Measurements from ENCODE around the gene SEPTIN8. TPM values are rescaled to one million over a fixed set of nuclear protein-coding genes. Genes with fewer than 3 reads are reported as not detected.

Gene SEPTIN8
- polyA plus RNA-seq, 1 of the 3 experiments (the other 2 are of a cell fraction), result 54.9 TPM

GRCh38 chr5:132704875-132705274, 72.2 kb downstream of the SEPTIN8 start:
- no peak overlapping the region for H3K4me2 ChIP-seq

More at GRCh38 chr5:132704875-132705274, 72.2 kb downstream of the SEPTIN8 start:
- TF ChIP-seq TAF1 (IDR thresholded peaks at IDR 0.05; ENCODE audit: borderline replicate concordance, low read depth, low read length), result no peak
- peak; percentile 37; the same call in 1 of the 2 replicates for TF ChIP-seq JUND (IDR thresholded peaks at IDR 0.05)
- no peak for TF ChIP-seq ELF1 (IDR thresholded peaks at IDR 0.05)
- TF ChIP-seq IRF3 (IDR thresholded peaks at IDR 0.05; ENCODE audit: low read depth, low read length), result no peak
- no peak for TF ChIP-seq TEAD4 (IDR thresholded peaks at IDR 0.05; ENCODE audit: borderline replicate concordance, insufficient read depth)
- no peak for TF ChIP-seq NRF1 (IDR thresholded peaks at IDR 0.05; ENCODE audit: low read depth, low read length)
- 0 out of 2 replicates have a peak, but pooled peaks have one; percentile 15 for TF ChIP-seq PBX3 (IDR thresholded peaks at IDR 0.05)
- no peak for TF ChIP-seq SIN3A (IDR thresholded peaks at IDR 0.05; ENCODE audit: borderline replicate concordance, low read depth, low read length)
- TF ChIP-seq FOSL2 (IDR thresholded peaks at IDR 0.05; ENCODE audit: borderline replicate concordance, low read depth), result peak; percentile 31
- TF ChIP-seq MXI1 (IDR thresholded peaks at IDR 0.05; ENCODE audit: low read depth, low read length), result no peak
- TF ChIP-seq POLR2AphosphoS5 (IDR thresholded peaks at IDR 0.05; ENCODE audit: low read depth, low read length), result no peak
- no peak for TF ChIP-seq EP300 (IDR thresholded peaks at IDR 0.05; ENCODE audit: borderline replicate concordance in 1 of 2, low read depth in 1 of 2, low read length in 1 of 2)
- no peak for TF ChIP-seq EZH2phosphoT487 (IDR thresholded peaks at IDR 0.05; ENCODE audit: borderline replicate concordance, low read depth)
- TF ChIP-seq RXRA (IDR thresholded peaks at IDR 0.05; ENCODE audit: borderline replicate concordance, low read depth), result no peak
- no peak for TF ChIP-seq CHD2 (IDR thresholded peaks at IDR 0.05; ENCODE audit: low read length, partially characterized antibody)
- TF ChIP-seq USF1 (IDR thresholded peaks at IDR 0.05; ENCODE audit: borderline replicate concordance, low read depth), result no peak
- no peak for TF ChIP-seq FOXM1 (IDR thresholded peaks at IDR 0.05; ENCODE audit: low read depth)
- no peak for TF ChIP-seq GATA2 (CRISPR knock-in tag; IDR thresholded peaks at IDR 0.05)
- no peak for TF ChIP-seq CTCF (IDR thresholded peaks at IDR 0.05)
- TF ChIP-seq MAX (IDR thresholded peaks at IDR 0.05; ENCODE audit: low read depth), result no peak
- no peak for TF ChIP-seq YY1 (IDR thresholded peaks at IDR 0.05; ENCODE audit: low read depth)
- TF ChIP-seq GABPA (IDR thresholded peaks at IDR 0.05; ENCODE audit: low read depth), result no peak
- TF ChIP-seq MEF2A (IDR thresholded peaks at IDR 0.05; ENCODE audit: borderline replicate concordance, low read depth), result no peak
- Histone ChIP-seq H3K9me3 (no peaks in the 10 kb centered on the region), H3K79me2 (ENCODE audit: insufficient read depth) (no peaks in the 10 kb centered on the region), H4K20me1 (ENCODE audit: insufficient read depth) (no peaks in the 10 kb centered on the region), H2AFZ (ENCODE audit: low read depth) (no peak overlapping the region), H3K9ac (no peak overlapping the region), H3K4me1 (ENCODE audit: control insufficient read depth in 1 of 2, insufficient read depth in 2 of 2, low read depth in 1 of 2, low read length in 1 of 2) (no peaks in the 10 kb centered on the region; a peak in 2 of 4 replicates), H3K27me3 (ENCODE audit: insufficient read depth) (no peaks in the 10 kb centered on the region), H3K9me2 (no peaks in the 10 kb centered on the region), H3K27ac (ENCODE audit: low read depth in 2 of 2, low read length in 1 of 2) (peak overlapping the region in 1 of 2 experiments; percentile 34; a peak in 3 of 4 replicates), H3K4me3 (ENCODE audit: low read depth in 2 of 2, low read length in 1 of 2) (no peak overlapping the region), H3K36me3 (replicated peaks in 1 of 2; ENCODE audit: control insufficient read depth in 1 of 2, insufficient read depth in 2 of 2, low read length in 1 of 2) (peaks cover 46 to 75% of the 10 kb centered on the region in 2 experiments), H3F3A (replicated peaks; ENCODE audit: insufficient read depth) (peaks cover 6% of the 10 kb centered on the region)
- ChIA-PET POLR2A (no interaction called here), CTCF (interaction anchor here (1.1 to 2.1 kb wide), 3 partner anchors 10 to 125 kb away, joined by 4 to 6 read pairs (median 5); no protein-coding TSS in a partner anchor)
- WGBS (ENCODE audit: low lambda C conversion rate), result 86% methylated on average over 1 of the region's 1 CpG
- DNase-seq, result no peak
